ENCODE data around the gene MATN4.

MATN4 gene

GRCh38 chr20:45290677-45291355 is 17.3 kb downstream of the MATN4 start:
- DNase-seq (ENCODE audit: low read depth, low spot score) = peak; percentile 94

- no peak for DNase-seq (ENCODE audit: low read depth, low spot score)
Measured at GRCh38 chr20:45289942-45290676, 18.0 kb downstream of the MATN4 start.

GRCh38 chr20:45288860-45289259 is 19.2 kb downstream of the MATN4 start:
- DNase-seq (ENCODE audit: low read depth, low spot score) = no peak

GRCh38 chr20:45288376-45288775 is 19.7 kb downstream of the MATN4 start:
- DNase-seq (ENCODE audit: low read depth, low spot score) = no peak

- DNase-seq (ENCODE audit: low read depth, low spot score) = no peak
Measured at GRCh38 chr20:45283551-45284057, 24.5 kb downstream of the MATN4 start.

GRCh38 chr20:45282700-45283550 is 25.2 kb downstream of the MATN4 start:
- no peak for DNase-seq (ENCODE audit: low read depth, low spot score)

- no peak for DNase-seq (ENCODE audit: low read depth, low spot score)
Measured at GRCh38 chr20:45279992-45280391, 28.1 kb downstream of the MATN4 start.

- DNase-seq (ENCODE audit: low read depth, low spot score) = no peak
Measured at GRCh38 chr20:45275338-45275737, 32.8 kb downstream of the MATN4 start.

- no peak for DNase-seq (ENCODE audit: low read depth, low spot score)
Measured at GRCh38 chr20:45269754-45270270, 38.3 kb downstream of the MATN4 start.

- no peak for DNase-seq (ENCODE audit: low read depth, low spot score)
Measured at GRCh38 chr20:45269056-45269455, 39.0 kb downstream of the MATN4 start.

- no peak for DNase-seq (ENCODE audit: low read depth, low spot score)
Measured at GRCh38 chr20:45268531-45268930, 39.6 kb downstream of the MATN4 start.

GRCh38 chr20:45266977-45267376 is 41.1 kb downstream of the MATN4 start:
- DNase-seq (ENCODE audit: low read depth, low spot score) = no peak

- DNase-seq (ENCODE audit: low read depth, low spot score) = no peak
Measured at GRCh38 chr20:45263556-45264266, 44.4 kb downstream of the MATN4 start.

- peak; percentile 23 for DNase-seq (ENCODE audit: low read depth, low spot score)
Measured at GRCh38 chr20:45258664-45259063, 49.4 kb downstream of the MATN4 start.

GRCh38 chr20:45258259-45258658 is 49.8 kb downstream of the MATN4 start:
- DNase-seq (ENCODE audit: low read depth, low spot score) = no peak

GRCh38 chr20:45257711-45258110 is 50.4 kb downstream of the MATN4 start:
- DNase-seq (ENCODE audit: low read depth, low spot score) = no peak

GRCh38 chr20:45257161-45257560 is 50.9 kb downstream of the MATN4 start:
- no peak for DNase-seq (ENCODE audit: low read depth, low spot score)

GRCh38 chr20:45254383-45255262 is 53.5 kb downstream of the MATN4 start, which contains the start of gene SLPI:
SLPI (minus strand) TSS chr20:45254564; CDS start chr20:45254543, 21 bp downstream.
- DNase-seq (ENCODE audit: low read depth, low spot score) = no peak

GRCh38 chr20:45253261-45253660 is 54.8 kb downstream of the MATN4 start:
- no peak for DNase-seq (ENCODE audit: low read depth, low spot score)

Measured in ELF-1 (cell line).